Central memory CD4-positive, alpha-beta T cell (primary cell): Measurements from ENCODE around the gene COL6A3.
A peak's percentile ranks its signal among the peaks of the same experiment; 100 is the strongest.

Source experiments
- DNase-seq: peaks from one replicate; pipeline ENCODE4 v3.0.0; 2022

Gene COL6A3

DNA sequence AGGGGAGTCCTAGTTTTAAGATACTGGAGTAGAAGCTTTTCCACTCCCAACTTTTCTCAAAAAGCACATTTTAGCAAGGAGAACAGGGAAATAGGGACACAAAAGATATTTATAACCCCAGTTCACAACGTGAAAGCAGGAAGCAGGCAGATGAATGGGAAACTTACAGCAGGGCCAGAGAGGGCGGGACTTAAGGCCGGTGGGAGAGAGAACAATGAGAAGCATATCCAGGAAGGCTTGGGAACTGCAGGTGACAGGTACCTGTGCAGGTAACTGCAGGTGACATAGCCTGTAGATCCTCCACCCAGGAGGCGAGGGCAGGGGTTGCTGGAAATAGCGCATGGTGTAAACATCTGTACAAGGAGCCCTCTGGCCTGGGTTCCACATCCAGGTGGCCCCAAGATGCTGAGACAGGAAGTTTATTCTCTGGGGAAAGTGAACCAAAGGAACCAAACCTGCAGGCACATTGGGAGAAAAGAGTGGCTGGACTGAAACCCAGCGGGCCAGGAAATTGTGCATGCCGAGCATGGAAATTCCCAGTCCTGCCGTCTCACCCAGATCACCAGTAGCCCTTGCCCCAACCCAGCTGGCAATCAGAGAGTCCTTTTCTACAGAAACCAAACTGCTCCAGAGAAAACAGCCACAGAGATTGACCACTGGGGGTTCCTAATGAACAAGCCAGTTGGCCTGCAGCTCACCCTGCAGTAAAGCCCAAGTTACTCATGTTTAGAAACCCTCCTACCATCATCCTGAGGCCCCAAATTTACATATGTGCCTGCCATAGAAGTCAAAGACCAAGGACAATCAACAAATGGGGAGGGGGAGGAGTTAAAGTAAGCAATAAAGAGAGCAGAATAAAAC is 24.3 kb upstream of the COL6A3 start:
- DNase-seq, result no peak

DNA sequence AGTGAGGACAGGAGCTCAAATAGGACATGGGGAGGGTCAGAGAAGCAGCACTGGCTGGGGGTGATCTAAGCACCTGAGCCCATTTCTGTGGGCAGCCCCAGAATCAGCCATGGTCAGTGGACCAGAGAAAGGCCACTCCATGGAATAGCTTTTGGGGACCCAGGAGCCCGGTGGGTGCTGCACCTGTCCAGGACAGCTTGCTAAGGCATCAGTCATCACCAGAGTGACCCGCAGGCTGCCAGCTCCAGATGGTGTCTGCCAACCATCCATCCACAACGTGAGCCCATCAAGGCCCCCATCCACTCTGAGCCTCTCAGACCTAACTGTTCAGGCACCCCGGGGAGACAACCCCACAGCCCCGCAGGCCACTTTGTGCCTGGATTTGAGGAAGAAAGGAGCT is 23.6 kb upstream of the COL6A3 start:
- DNase-seq, result no peak

DNA sequence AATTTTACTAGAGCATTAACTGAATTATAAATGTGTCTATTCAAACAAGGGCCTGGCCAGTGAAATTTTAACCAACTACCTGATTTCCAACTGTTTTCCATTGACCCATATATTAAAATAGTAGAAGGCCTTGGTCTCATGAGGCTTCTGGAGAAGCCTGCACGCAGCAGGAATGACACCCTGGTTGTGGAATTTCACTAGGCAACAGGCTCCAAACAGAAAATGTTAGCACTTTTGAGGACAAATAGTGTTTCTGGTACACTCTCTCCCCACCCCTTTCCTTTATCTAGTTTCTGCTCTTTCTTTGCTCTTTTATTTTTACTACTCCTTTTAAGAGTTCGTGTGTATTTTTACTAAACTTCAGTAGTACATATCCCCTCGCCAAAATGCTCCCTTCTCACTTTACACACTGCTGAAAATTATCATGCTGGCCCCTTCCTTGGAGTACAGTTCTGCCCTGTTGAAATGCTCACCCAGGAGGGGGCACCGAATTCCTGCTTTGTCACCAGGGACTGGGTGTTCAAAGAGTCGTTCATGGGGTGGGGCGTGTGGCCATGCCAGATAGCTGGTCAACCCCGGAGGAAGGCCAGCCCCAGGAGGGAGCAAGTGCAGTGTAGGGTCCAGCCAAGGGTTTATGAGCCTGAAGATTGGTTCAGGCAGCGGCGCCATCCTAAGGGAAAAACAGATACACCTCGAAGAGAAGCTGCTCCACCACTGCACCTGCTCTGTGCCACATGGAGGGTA is 22.1 kb upstream of the COL6A3 start:
- no peak for DNase-seq

DNA sequence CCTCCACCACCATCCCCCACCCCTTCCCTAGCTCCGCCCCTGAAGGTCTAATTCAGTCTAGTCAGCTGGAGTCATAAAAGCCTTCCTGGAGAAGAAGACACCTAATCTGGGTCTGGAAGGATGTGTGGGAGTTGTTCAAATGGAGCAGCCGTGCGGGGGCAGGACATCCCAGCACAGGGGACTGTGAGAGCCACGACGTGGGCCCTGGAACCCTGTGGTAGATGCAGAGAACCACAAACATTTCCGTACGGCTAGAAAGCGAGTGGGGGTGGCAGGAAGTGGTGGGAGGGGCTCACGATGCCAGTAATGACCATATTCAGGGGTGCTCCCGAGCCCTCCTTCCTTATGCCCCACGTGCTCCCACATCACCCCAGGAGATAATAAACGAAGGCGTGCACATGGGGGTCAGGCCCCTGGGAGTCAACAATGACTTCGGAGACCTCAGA is 20.9 kb upstream of the COL6A3 start:
- DNase-seq, result peak; percentile 72

DNA sequence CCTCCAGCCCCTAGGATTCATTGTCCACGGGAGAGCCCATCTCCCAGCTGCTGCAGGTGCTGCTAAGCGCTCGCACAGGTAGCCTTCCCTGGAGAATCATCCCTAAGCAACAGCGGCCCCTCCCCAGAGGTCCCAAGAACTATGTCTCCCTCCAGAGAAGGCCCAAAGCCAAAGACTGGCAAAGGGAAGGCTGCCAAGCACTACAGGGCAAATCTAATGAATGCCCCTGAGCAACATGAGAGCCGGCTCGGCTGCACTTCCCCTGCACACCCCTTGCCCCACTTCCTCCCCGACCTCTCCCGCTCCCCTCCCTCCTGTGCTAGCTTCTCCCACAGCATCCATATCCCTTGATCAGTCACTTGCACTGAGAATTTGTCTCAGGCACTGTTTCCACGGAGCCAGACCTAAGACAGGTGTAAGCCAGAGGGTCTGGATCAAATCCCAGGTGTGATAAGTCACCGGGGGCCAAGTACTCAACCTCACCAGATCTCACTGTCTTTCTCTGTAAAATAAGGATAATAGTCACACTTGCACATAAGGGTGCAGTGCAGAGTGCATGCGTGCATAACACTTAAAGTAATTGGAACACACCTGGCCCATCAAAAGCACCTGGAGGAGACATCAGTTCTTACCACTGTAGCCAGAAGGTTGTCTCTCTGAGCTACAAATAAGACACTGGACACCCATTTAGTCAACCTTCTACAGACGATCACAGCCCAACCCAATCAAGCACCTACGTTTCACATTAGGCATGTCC is 20.1 kb upstream of the COL6A3 start:
- DNase-seq, result no peak

DNA sequence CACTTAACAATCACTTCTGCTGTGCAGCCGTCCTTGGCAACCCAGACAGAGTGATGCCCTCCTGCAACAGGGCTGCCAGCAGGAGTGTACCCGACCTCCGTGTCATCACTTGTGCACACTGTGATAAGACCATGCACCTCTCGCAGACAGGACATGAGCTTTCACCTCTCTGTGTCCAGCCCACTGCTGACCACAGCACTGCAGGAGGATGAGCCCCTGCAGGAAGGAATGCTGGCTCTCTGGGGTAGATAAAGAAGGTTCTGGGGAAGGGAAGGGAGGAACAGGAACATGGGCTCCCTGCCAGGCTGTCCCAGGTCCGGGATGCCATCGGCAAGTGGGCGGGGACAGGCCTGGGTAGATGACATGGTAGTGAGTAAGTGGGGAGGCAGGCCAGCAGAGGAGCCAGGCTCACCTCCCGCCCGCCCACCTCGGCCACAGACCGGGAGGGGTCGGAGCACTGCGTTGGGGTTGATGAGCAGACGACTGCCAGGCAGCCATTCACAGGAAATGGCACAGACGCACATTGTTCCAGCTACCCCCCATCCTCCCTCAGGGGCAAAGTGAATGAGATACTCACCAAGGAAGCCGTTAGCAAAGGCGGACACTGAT is 18.6 kb upstream of the COL6A3 start:
- peak; percentile 69 for DNase-seq

DNA sequence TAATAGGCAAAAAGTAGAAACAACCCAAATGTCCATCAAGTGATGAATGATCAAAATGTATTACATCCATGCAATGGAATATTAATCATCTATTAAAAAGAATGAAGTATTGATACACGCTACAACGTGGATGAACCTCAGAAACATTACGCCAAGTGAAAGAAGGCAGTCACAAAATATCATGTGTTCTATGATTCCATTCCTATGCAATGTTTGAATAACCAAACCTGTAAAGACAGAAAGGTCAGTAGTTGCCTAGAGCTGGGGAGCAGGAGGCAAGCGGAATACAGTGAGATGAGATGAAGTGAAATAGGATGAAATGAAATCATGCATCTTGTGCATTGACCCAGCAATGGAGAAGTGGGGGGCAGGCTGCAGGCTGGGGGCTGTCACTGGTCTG is 17.9 kb upstream of the COL6A3 start:
- no peak for DNase-seq

DNA sequence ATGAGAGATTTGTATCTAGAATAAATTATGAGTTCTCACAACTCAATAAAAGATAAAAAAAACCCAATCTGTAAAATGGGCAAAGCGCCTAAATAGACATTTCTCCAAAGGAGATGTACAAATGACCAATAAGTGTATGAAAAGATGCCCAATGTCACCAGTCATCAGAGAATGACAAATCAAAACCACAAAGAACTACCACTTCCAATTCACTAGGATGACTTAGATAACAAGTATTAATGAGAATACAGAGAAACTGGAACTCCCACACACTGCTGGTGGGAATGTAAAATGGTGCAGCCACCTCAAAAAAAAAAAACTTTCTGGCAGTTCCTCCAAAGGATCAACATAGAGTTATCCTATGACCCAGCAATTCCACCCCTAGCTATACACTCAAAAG is 17.4 kb upstream of the COL6A3 start:
- no peak for DNase-seq

DNA sequence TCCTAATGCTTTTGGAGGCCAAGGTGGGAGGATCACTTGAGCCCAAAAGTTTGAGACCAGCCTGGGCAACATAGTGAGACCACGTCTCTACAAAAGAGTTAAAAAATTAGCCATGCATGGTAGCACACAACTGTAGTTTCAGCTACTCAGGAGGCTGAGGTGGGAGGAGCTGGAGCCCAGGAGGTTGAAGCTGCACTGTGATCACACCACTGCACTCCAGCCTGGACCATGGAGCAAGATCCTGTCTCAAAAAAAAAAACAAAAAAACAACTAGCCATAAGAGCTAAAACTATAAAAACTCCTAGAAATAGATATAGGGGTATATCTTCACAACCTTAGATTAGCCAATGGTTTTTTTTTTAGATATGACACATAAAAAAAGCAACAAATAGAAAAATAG is 16.9 kb upstream of the COL6A3 start:
- DNase-seq, result no peak

DNA sequence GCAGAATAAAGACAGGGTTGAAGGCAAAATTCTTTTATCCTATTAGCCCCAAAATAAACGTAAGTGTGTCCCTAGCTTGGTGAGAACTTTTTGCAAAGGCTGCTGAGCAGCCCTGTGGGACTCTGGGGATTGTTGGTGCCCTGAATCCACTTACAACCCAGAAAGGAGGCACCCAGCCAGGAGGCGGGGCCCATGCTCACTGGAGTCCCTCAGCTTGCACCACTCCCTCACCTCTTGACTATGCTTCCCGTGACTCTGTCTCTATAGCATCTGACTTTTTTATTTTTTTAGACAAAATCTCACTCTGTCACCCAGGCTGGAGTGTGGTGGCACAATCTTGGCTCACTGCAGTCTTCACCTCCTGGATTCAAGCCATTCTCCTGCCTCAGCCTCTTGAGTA is 15.8 kb upstream of the COL6A3 start:
- DNase-seq, result no peak

DNA sequence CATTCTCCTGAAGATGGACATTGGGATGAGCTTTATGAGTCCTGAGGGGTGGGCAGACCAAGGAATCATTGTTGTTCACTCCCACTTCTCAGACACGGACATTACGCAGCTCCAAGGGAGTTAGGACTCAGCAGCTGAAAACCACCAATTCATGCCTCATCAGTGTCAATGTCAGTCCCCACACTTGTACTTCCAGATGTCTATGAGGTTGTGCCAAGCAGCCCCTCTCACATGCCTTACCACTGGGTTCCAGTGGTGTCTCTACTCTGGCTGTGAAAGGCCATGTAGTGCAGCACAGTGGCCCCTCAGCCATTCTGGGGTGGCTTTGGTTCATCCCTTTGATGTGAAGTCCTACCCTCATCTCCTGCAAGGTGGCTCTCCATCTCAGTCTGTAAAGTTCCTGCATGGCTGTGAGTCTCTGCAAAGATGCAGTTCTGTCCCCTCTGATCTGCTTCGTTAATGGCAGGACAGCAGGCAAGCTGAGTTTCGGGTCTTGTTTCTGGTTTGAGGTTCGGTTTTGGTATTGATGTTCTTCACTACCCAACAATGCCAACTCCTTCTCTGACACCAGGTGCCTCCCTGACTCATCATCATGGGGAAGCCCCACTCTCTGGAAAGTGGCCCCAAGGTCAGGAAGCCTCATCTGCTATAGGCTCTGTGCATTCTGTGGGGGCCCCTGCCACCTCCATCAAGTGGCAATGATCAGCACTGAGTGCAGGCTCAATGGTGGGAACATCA is 14.0 kb upstream of the COL6A3 start:
- no peak for DNase-seq

DNA sequence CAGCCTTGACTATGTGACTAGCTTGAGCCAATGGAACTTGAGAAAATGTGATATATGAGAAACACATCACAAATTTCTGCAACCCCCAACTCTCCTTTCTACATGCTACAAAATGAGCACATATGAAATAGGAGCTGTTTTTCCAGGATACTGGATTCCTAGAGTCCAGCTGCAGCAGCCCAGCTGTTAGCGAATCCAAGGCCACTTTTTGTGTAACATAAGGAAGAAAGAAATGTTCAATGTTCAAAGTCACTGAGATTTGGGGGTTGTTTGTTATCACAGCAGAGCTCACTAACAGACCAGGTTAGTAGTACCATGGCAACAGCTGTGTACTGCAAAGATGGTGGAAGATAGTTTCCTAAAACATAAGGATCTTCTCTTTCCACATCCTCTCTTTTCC is 12.6 kb upstream of the COL6A3 start:
- no peak for DNase-seq

DNA sequence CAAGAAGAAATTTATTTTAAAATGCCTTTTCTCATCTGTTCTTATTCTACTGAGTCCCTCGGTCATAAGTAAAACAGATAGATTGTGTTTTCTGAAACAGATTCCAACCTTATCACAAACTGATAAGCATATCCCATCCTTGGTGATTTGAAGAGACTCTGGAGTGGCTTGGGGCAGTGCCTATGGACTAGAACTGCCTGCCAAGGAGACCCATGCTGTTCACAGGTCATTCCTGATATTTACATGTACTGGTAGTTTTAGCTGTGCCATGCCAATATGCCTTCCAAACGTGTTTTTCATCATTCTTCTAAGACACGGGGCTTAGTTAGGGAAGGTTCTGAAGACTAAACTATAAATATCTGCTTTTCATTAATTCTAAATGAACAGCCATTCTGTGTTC is 11.4 kb upstream of the COL6A3 start:
- DNase-seq, result no peak

DNA sequence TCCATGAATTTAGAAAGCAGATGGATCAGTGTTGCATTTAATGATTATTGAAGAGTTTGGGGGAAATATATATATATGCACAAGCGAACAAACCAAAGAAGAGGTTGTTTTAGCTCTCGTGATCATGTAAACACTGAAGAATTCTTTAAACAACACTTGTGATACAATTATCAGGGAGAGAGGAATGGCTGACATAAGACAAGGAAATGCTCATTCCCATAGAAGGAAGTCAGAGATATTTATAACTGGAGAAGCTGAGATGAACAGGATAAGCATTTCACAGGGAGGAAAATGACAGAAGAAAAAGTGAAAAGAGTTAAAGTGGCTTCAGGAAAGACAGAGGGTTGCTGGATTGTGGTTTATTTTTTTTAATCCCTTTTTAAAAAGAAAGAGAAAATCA is 10.6 kb upstream of the COL6A3 start:
- no peak for DNase-seq

DNA sequence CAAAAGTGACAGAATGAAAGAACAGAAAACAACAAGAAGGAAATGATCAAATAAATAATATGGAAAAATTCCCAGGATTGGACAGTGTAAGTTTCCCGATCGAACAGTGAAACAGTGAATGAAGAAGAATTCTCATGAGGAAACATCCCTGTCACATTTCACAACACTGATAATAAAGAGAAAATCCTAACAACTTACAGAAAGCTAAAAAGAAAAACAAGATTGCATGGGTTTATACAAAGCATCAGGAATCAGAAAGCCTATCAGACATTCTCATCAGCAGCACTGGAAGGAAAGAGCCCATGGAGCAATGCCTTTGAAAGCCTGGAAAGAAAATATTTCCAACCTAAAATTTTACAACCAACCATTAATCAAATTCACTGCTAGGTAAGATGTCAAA is 9.9 kb upstream of the COL6A3 start:
- DNase-seq, result no peak

DNA sequence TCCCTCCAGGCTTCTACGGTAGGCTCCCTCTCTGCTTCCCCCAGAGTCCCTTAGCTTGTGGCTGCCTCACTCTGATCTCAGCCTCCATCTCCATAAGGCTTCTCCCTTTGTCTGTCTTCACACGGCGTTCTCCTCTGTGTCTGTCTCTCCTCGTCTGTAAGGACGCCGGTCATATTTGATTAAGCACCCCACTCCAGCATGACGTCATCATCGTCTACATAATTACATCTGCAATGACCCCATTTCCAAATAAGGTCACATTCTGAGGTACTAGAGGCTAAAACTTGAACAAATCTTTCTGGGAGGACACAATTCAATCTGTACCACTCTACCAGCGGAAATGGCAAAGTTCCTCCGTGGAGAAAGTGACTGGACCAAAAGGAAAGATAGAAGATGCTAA is 8.3 kb upstream of the COL6A3 start:
- no peak for DNase-seq

DNA sequence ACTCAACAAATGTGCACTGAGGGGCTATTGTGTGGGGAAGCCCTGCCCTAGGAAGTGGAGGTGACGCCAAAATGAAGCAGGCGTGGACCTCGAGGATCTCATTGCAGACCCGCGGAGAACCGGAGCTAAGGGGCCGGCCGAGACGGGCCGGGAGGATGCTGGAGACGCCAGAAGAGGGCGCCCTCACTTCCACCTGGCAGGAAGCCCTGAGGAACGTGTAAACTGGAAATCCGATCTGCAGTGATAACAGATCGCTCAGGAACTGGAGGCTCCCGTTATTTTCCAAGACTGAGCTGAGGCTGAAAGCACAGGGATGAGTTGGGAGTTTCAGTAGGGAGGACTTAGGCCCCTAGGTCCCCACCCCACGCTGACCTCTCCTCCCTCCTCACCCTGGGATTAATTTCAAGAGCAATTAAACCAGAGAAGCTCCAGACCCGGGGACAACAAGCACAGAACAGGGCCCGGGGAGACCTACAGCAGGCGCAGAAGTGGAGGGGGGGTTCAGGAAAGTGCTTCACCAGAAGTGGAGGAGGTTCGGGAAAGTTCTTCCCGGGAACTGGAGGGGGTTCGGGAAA is 7.7 kb upstream of the COL6A3 start:
- peak; percentile 63 for DNase-seq

DNA sequence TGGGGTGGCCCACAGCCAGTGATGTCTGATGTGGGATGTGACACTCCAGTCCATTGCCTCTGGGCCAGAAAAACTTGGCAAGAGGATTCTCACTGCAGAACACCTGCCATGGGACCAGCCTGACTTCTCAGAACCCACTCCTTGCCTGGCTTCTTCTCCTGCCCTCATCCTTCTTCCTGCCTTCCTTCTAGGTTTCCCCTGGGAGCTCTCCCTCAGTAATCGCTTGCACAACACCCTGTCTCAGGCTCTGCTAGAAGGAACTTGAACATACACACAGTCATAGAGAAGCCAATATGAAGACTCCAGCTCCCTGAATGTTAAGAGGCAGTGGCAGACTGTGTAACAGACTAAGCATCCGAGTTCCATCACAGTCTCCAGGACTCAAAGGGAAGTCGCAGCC is 4.3 kb upstream of the COL6A3 start:
- DNase-seq, result no peak

DNA sequence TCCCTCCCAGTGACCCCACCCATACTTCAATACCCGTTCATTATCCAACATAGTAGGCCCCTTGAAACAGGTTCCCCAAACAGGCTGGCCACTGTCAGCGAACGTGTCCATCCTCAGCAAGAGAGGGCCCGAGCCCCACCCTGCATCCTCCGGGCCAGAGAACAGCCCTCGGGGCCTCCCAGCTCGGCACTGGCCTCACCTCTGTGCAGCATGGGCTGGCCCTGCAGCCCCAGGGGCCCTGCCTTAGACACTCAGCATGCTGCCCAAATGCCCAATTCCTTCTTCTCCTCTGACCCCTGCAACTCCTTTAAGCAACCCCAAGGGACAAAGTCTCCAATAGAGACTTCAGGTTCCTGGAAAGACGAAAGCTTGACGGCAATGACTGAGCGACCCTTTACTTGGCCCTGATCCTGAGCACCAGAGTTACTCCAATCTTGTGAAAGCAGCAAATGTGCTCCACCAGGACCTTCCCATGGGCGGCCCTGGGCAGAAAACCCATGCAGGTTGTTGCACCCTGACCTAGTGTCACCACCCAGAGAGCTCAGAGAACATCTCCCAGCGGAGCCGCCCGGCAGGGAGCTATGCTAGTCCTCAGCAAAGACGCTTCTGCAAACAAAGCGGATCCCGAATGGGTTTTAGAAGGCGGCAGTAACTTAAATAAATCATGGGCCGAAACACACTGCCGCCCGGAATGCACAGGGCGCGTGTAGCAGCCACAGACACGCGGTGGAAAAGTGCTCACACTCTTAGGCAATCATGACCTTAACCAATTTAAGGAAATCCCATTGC is 782 bp downstream of the COL6A3 start:
- DNase-seq, result no peak

DNA sequence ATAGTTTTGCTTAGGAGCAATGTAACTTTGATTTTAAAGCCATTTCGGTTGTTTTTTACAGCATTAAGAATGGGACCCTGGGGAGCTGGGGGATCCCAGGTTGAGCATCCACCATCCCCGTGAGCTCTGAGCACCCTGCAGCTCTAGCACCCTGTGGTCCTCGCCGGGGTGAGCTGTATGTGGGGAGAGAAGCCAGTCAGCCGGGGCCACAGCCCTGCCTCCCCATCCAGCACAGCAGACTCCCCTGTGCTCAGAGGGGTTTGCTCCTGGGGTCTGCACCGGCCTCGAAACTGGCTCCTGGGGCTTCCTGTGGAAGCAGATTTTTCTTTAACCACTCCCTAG is 1.3 kb downstream of the COL6A3 start:
- no peak for DNase-seq

DNA sequence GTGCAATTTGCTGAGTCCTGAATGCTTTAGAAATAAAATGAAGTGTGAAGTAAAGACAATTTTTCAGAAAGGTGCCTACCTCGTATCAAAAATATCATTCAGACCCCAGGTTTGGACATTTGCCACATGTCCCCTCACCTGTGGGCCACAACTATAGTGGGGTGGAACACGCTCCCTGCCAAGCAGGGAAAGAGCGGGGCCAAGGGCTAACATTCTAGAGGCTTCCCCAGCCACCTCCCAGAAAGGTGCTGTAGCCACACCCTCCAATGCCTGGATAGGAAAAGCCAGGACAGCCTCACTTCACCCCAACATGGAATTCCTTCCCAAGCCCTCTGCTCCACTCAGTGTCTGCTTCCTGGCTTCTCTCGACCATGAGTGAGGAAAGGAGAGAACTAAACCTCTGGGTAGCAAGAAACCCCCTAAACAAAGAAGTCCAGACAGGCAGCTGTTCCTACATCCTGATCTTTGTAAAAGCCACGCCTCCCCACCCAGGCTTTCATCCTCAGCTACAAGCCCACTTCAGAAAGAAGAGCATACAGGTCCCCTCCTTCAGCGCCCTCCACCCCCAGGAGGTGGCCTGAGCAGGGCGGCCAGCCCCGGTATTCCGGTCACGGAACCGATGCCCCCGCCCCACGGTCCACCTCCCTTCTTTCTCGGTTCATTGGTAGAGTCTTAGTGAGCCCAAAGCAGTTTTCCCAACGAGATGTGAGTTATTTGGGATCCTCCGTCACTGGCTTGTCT is 2.1 kb downstream of the COL6A3 start:
- DNase-seq, result no peak
